ENCODE results near the gene MOGAT3. TPM values are rescaled to one million over a fixed set of nuclear protein-coding genes. Genes with fewer than 3 reads are reported as not detected.

Gene MOGAT3
- not detected for polyA plus RNA-seq (2013, experiment 1 of 2)
- polyA plus RNA-seq (2013, experiment 2 of 2): 0.25 TPM

- peak within 1 kb of the TSS; percentile 54 for H3K4me3 ChIP-seq (ENCODE audit: low read length)
- H3K9me3 ChIP-seq (ENCODE audit: insufficient read depth, low read depth, low read length): no peaks in the 10 kb centered on the region
- peak within 1 kb of the TSS; percentile 57; the same call in 1 of the 2 replicates for H3K27ac ChIP-seq (ENCODE audit: low read depth, low read length)
- peak within 1 kb of the TSS; percentile 54 for H3K9ac ChIP-seq (ENCODE audit: low read depth, low read length)
- H3K4me1 ChIP-seq (ENCODE audit: insufficient read depth, low read length): peaks cover 10% of the 10 kb centered on the region
- H3K27me3 ChIP-seq (ENCODE audit: insufficient read depth, low read length): peaks cover 16% of the 10 kb centered on the region
- peaks cover under 1% of the 10 kb centered on the region; the same call in 1 of the 2 replicates for H3K36me3 ChIP-seq (ENCODE audit: insufficient read depth, low read length)
- 58% methylated on average over 21 of the region's 21 CpGs for WGBS
Measured at GRCh38 chr7:101200862-101201599, at the start of gene MOGAT3. Gene MOGAT3 (minus strand): TSS chr7:101201036. CDS start chr7:101200854, 182 bp downstream.

GRCh38 chr7:101250324-101250723, 49.5 kb upstream of the MOGAT3 start:
- Histone ChIP-seq H3K27ac (ENCODE audit: low read depth, low read length) (no peak overlapping the region), H3K4me1 (ENCODE audit: insufficient read depth, low read length) (no peaks in the 10 kb centered on the region; the same call in 1 of the 2 replicates), H3K36me3 (ENCODE audit: insufficient read depth, low read length) (peaks cover 7% of the 10 kb centered on the region; the same call in 1 of the 2 replicates), H3K27me3 (ENCODE audit: insufficient read depth, low read length) (no peaks in the 10 kb centered on the region), H3K4me3 (ENCODE audit: low read length) (no peak overlapping the region), H3K9me3 (ENCODE audit: insufficient read depth, low read depth, low read length) (no peaks in the 10 kb centered on the region), H3K9ac (ENCODE audit: low read depth, low read length) (no peak overlapping the region)
- WGBS: 93% methylated on average over 3 of the region's 3 CpGs

GRCh38 chr7:101248276-101248675, 47.4 kb upstream of the MOGAT3 start:
- peaks cover 5% of the 10 kb centered on the region; the same call in 1 of the 2 replicates for H3K4me1 ChIP-seq (ENCODE audit: insufficient read depth, low read length)
- 97% methylated on average over 5 of the region's 5 CpGs for WGBS

GRCh38 chr7:101245147-101245668, 44.4 kb upstream of the MOGAT3 start:
- Histone ChIP-seq H3K9ac (ENCODE audit: low read depth, low read length) (peak overlapping the region; percentile 43), H3K27ac (ENCODE audit: low read depth, low read length) (peak overlapping the region; percentile 50), H3K4me1 (ENCODE audit: insufficient read depth, low read length) (peaks cover 5% of the 10 kb centered on the region; the same call in 1 of the 2 replicates), H3K9me3 (ENCODE audit: insufficient read depth, low read depth, low read length) (no peaks in the 10 kb centered on the region), H3K36me3 (ENCODE audit: insufficient read depth, low read length) (peaks cover 11% of the 10 kb centered on the region), H3K27me3 (ENCODE audit: insufficient read depth, low read length) (no peaks in the 10 kb centered on the region), H3K4me3 (ENCODE audit: low read length) (peak overlapping the region; percentile 84)
- WGBS: 52% methylated on average over 32 of the region's 32 CpGs

More at GRCh38 chr7:101248276-101248675, 47.4 kb upstream of the MOGAT3 start:
- H3K36me3 ChIP-seq (ENCODE audit: insufficient read depth, low read length): peaks cover 7% of the 10 kb centered on the region; the same call in 1 of the 2 replicates
- no peaks in the 10 kb centered on the region for H3K27me3 ChIP-seq (ENCODE audit: insufficient read depth, low read length)
- H3K9me3 ChIP-seq (ENCODE audit: insufficient read depth, low read depth, low read length): no peaks in the 10 kb centered on the region
- H3K9ac ChIP-seq (ENCODE audit: low read depth, low read length): no peak overlapping the region
- no peak overlapping the region for H3K27ac ChIP-seq (ENCODE audit: low read depth, low read length)
- H3K4me3 ChIP-seq (ENCODE audit: low read length): no peak overlapping the region

GRCh38 chr7:101244375-101245146, 43.7 kb upstream of the MOGAT3 start, which contains the start of gene FIS1:
Gene FIS1 (minus strand): TSS chr7:101245081. CDS start chr7:101245004, 77 bp downstream.
- Histone ChIP-seq H3K4me1 (ENCODE audit: insufficient read depth, low read length) (peaks cover 5% of the 10 kb centered on the region; the same call in 1 of the 2 replicates), H3K9me3 (ENCODE audit: insufficient read depth, low read depth, low read length) (no peaks in the 10 kb centered on the region), H3K27ac (ENCODE audit: low read depth, low read length) (peak within 1 kb of the TSS; percentile 71), H3K4me3 (ENCODE audit: low read length) (peak within 1 kb of the TSS; percentile 84), H3K27me3 (ENCODE audit: insufficient read depth, low read length) (no peaks in the 10 kb centered on the region), H3K9ac (ENCODE audit: low read depth, low read length) (peak within 1 kb of the TSS; percentile 70), H3K36me3 (ENCODE audit: insufficient read depth, low read length) (peaks cover 14% of the 10 kb centered on the region)
- WGBS: under 1% methylated on average over 45 of the region's 45 CpGs

- H3K27ac ChIP-seq (ENCODE audit: low read depth, low read length): no peak overlapping the region
- H3K4me3 ChIP-seq (ENCODE audit: low read length): peak overlapping the region; percentile 84
- 47% methylated on average over 28 of the region's 28 CpGs for WGBS
- peaks cover 15% of the 10 kb centered on the region for H3K36me3 ChIP-seq (ENCODE audit: insufficient read depth, low read length)
- H3K9ac ChIP-seq (ENCODE audit: low read depth, low read length): peak overlapping the region; percentile 70
- peaks cover 5% of the 10 kb centered on the region; the same call in 1 of the 2 replicates for H3K4me1 ChIP-seq (ENCODE audit: insufficient read depth, low read length)
- no peaks in the 10 kb centered on the region for H3K9me3 ChIP-seq (ENCODE audit: insufficient read depth, low read depth, low read length)
- no peaks in the 10 kb centered on the region for H3K27me3 ChIP-seq (ENCODE audit: insufficient read depth, low read length)
Measured at GRCh38 chr7:101243646-101244374, 43.0 kb upstream of the MOGAT3 start.

GRCh38 chr7:101241443-101242349, 40.9 kb upstream of the MOGAT3 start:
- no peak overlapping the region for H3K9ac ChIP-seq (ENCODE audit: low read depth, low read length)
- no peaks in the 10 kb centered on the region for H3K27me3 ChIP-seq (ENCODE audit: insufficient read depth, low read length)
- H3K4me1 ChIP-seq (ENCODE audit: insufficient read depth, low read length): peaks cover 13% of the 10 kb centered on the region; the same call in 1 of the 2 replicates
- no peaks in the 10 kb centered on the region for H3K9me3 ChIP-seq (ENCODE audit: insufficient read depth, low read depth, low read length)
- peaks cover 18% of the 10 kb centered on the region for H3K36me3 ChIP-seq (ENCODE audit: insufficient read depth, low read length)
- no peak overlapping the region for H3K27ac ChIP-seq (ENCODE audit: low read depth, low read length)
- H3K4me3 ChIP-seq (ENCODE audit: low read length): no peak overlapping the region
- WGBS: 95% methylated on average over 16 of the region's 16 CpGs

- H3K9me3 ChIP-seq (ENCODE audit: insufficient read depth, low read depth, low read length): no peaks in the 10 kb centered on the region
- H3K4me3 ChIP-seq (ENCODE audit: low read length): no peak overlapping the region
- no peak overlapping the region for H3K27ac ChIP-seq (ENCODE audit: low read depth, low read length)
- no peak overlapping the region for H3K9ac ChIP-seq (ENCODE audit: low read depth, low read length)
- 96% methylated on average over 12 of the region's 12 CpGs for WGBS
- H3K27me3 ChIP-seq (ENCODE audit: insufficient read depth, low read length): no peaks in the 10 kb centered on the region
- peaks cover 13% of the 10 kb centered on the region; the same call in 1 of the 2 replicates for H3K4me1 ChIP-seq (ENCODE audit: insufficient read depth, low read length)
- peaks cover 18% of the 10 kb centered on the region for H3K36me3 ChIP-seq (ENCODE audit: insufficient read depth, low read length)
Measured at GRCh38 chr7:101241015-101241363, 40.2 kb upstream of the MOGAT3 start.

- H3K27ac ChIP-seq (ENCODE audit: low read depth, low read length): no peak overlapping the region
- H3K4me1 ChIP-seq (ENCODE audit: insufficient read depth, low read length): peaks cover 13% of the 10 kb centered on the region; the same call in 1 of the 2 replicates
- H3K27me3 ChIP-seq (ENCODE audit: insufficient read depth, low read length): no peaks in the 10 kb centered on the region
- peaks cover 18% of the 10 kb centered on the region; the same call in 1 of the 2 replicates for H3K36me3 ChIP-seq (ENCODE audit: insufficient read depth, low read length)
- no peak overlapping the region for H3K4me3 ChIP-seq (ENCODE audit: low read length)
- H3K9ac ChIP-seq (ENCODE audit: low read depth, low read length): no peak overlapping the region
- no peaks in the 10 kb centered on the region for H3K9me3 ChIP-seq (ENCODE audit: insufficient read depth, low read depth, low read length)
- WGBS: 91% methylated on average over 32 of the region's 32 CpGs
Measured at GRCh38 chr7:101240226-101241014, 39.6 kb upstream of the MOGAT3 start.

Data from HUES64 (cell line).